Stimulated activated CD4-positive, alpha-beta T cell treated with anti-CD3 and anti-CD28 coated beads, TNF-alpha, amount 100 ng/mL, for 4 hours (primary cell): ENCODE data around the gene KLK8.

Experiments
- DNase-seq, 3 experiments: peaks; one replicate each; pipeline ENCODE4 v3.0.0-alpha.2; 2020; ENCODE audit warnings: low read depth in 3 of 3

The KLK8 gene

GRCh38 chr19:51001515-51001914 lies at the start of gene KLK8:
TSS of gene KLK8 (minus strand) at chr19:51001604. CDS start at chr19:51001167, 437 bp downstream.
- no peak for DNase-seq

- DNase-seq, result no peak
These were observed 45.6 kb upstream of the KLK8 start for GRCh38 chr19:51047031-51047335.

- no peak for DNase-seq
These were observed 42.9 kb upstream of the KLK8 start for GRCh38 chr19:51044327-51044726.

GRCh38 chr19:51043497-51043896 lies 42.1 kb upstream of the KLK8 start:
- no peak for DNase-seq

GRCh38 chr19:51040151-51040550 lies 38.7 kb upstream of the KLK8 start:
- DNase-seq, result no peak

- no peak for DNase-seq
These were observed 35.1 kb upstream of the KLK8 start for GRCh38 chr19:51036519-51036918.

- DNase-seq, result no peak
These were observed 33.3 kb upstream of the KLK8 start, which contains the start of gene KLK12 for GRCh38 chr19:51034704-51035103. TSS of gene KLK12 (minus strand) at chr19:51035002. CDS start at chr19:51034621, 381 bp downstream.

- DNase-seq, result no peak
These were observed 30.4 kb upstream of the KLK8 start for GRCh38 chr19:51031880-51032225.

- no peak for DNase-seq
These were observed 29.9 kb upstream of the KLK8 start for GRCh38 chr19:51031220-51031879.

GRCh38 chr19:51030631-51031030 lies 29.2 kb upstream of the KLK8 start:
- no peak for DNase-seq

- DNase-seq, result no peak
These were observed 28.3 kb upstream of the KLK8 start for GRCh38 chr19:51029718-51030117.

GRCh38 chr19:51027873-51028272 lies 26.5 kb upstream of the KLK8 start:
- DNase-seq, result no peak

GRCh38 chr19:51027126-51027806 lies 25.9 kb upstream of the KLK8 start:
- DNase-seq, result no peak

GRCh38 chr19:51026554-51026831 lies 25.1 kb upstream of the KLK8 start, which contains the start of gene KLK11:
TSS of gene KLK11 (minus strand) at chr19:51026616. CDS start at chr19:51025631, 985 bp downstream.
- no peak for DNase-seq

- no peak for DNase-seq
These were observed 24.6 kb upstream of the KLK8 start for GRCh38 chr19:51025809-51026553.

- DNase-seq, result no peak
These were observed 24.0 kb upstream of the KLK8 start for GRCh38 chr19:51025401-51025800.

GRCh38 chr19:51024924-51025323 lies 23.5 kb upstream of the KLK8 start:
- DNase-seq, result no peak

GRCh38 chr19:51023946-51024345 lies 22.5 kb upstream of the KLK8 start:
- no peak for DNase-seq

- DNase-seq, result no peak
These were observed 21.1 kb upstream of the KLK8 start for GRCh38 chr19:51022526-51022925.

- no peak for DNase-seq
These were observed 19.7 kb upstream of the KLK8 start for GRCh38 chr19:51020988-51021651.

- DNase-seq, result no peak
These were observed 18.1 kb upstream of the KLK8 start, which contains the start of gene KLK10 for GRCh38 chr19:51019544-51019925. TSS of gene KLK10 (minus strand) at chr19:51019709. CDS start at chr19:51019130, 579 bp downstream.

GRCh38 chr19:51018745-51019543 lies 17.5 kb upstream of the KLK8 start:
- no peak for DNase-seq
